ENCODE results near the gene SRSF5. TPM values are rescaled to one million over a fixed set of nuclear protein-coding genes. Genes with fewer than 3 reads are reported as not detected.

SRSF5 gene
- total and polyA plus RNA-seq, 2 of the 13 experiments (the other 11 are each of a cell fraction or from before 2014, with no cell fraction given): 189 to 277 TPM

DNA sequence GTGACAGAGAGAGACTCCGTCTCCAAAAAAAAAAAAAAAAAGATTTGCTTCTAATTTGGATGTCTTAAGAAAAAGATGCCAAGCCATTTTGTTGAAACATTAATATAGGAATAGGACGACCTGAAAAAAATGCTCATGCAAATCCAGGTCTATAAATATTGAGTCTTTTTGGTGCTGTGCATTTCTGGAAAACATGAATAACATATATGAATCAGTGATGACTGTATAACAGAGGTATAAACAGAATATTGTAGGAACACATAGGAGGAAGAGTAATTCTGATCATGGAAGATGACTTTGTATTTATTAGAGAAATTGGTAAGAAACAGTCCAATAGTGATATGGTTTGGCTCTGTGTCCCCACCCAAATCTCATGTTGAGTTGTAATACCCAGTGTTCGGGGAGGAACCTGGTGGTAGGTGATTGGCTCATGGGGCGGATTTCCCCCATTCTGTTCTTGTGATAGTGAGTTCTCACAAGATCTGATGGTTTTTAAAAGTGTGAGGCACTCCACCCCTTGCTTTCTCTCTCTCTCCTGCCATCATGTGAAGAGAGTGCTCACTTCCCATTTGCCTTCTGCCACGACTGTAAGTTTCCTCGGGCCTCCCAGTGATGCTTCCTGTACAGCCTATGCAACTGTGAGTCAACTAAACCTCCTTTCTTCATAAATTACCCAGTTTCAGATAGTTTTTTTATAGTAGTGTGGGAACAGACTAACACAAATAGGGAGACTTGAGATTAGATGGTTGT is 3.0 kb upstream of the SRSF5 start:
- Histone ChIP-seq H3K9me3 (ENCODE audit: low read length) (no peaks in the 10 kb centered on the region), H3K27ac (ENCODE audit: extremely low read length, insufficient read depth, low read length) (no peak overlapping the region), H3K9ac (ENCODE audit: insufficient read depth, low read depth, low read length) (no peak overlapping the region), H2AFZ (ENCODE audit: low read length) (no peak overlapping the region), H4K20me1 (ENCODE audit: insufficient read depth, low read length) (peaks cover 14% of the 10 kb centered on the region), H3K36me3 (replicated peaks in 1 of 2; ENCODE audit: control insufficient read depth in 1 of 2, insufficient read depth in 2 of 2, low read length in 2 of 2) (peaks cover 4 to 11% of the 10 kb centered on the region in 2 experiments), H3K4me3 (replicated peaks in 1 of 3; ENCODE audit: insufficient read depth in 1 of 3, low read depth in 2 of 3, low read length in 3 of 3) (no peak overlapping the region), H3K79me2 (ENCODE audit: insufficient read depth, low read length) (peaks cover 23% of the 10 kb centered on the region), H3K4me1 (ENCODE audit: insufficient read depth, low read length) (peaks cover 18% of the 10 kb centered on the region), H3K4me2 (ENCODE audit: low read depth, low read length) (no peak overlapping the region), H3K27me3 (ENCODE audit: control insufficient read depth in 1 of 2, insufficient read depth in 2 of 2, low read length in 2 of 2) (no peaks in the 10 kb centered on the region; a peak in 2 of 5 replicates)
- ChIA-PET CTCF (ENCODE audit: low intra/inter-chr PET ratio, low total read pairs) (no interaction called here), POLR2A (no interaction called here)
- in situ Hi-C loops (cut with HindIII; ENCODE audit: extremely low pct_ligation_motif_present, low pct_unique_long_range_greater_than_20kb): no loop called here
- DNase-seq (ENCODE audit: low spot score) (no peak), ATAC-seq (no peak), FAIRE-seq (no peak)
- intact Hi-C loops (cut with micrococcal nuclease; ENCODE audit: unreplicated experiment): no loop called here
- TF ChIP-seq KLF6 (CRISPR knock-in tag; IDR thresholded peaks at IDR 0.05) (no peak), ZMYM4 (CRISPR knock-in tag; IDR thresholded peaks at IDR 0.05) (no peak), ZNF207 (IDR thresholded peaks at IDR 0.05; ENCODE audit: borderline replicate concordance) (no peak), ZNF83 (CRISPR knock-in tag; IDR thresholded peaks at IDR 0.05; ENCODE audit: borderline replicate concordance) (no peak), HNF1B (CRISPR knock-in tag; IDR thresholded peaks at IDR 0.05) (no peak), ZNF431 (CRISPR knock-in tag; IDR thresholded peaks at IDR 0.05; ENCODE audit: borderline replicate concordance, low read depth) (no peak), FOXK2 (IDR thresholded peaks at IDR 0.05) (no peak)
- 68% methylated on average over 5 of the region's 6 CpGs for WGBS (ENCODE audit: low lambda C conversion rate)
- BruUV-seq (replicated peaks): no TSS peak

Measured in HepG2 (cell line).